ENCODE results near the gene H2AZ2.
"Not testable (repeated sequence)": the region's sequence is repeated elsewhere in the genome, so short reads cannot be mapped to it uniquely, and the experiment has no call there.

The H2AZ2 gene

DNA sequence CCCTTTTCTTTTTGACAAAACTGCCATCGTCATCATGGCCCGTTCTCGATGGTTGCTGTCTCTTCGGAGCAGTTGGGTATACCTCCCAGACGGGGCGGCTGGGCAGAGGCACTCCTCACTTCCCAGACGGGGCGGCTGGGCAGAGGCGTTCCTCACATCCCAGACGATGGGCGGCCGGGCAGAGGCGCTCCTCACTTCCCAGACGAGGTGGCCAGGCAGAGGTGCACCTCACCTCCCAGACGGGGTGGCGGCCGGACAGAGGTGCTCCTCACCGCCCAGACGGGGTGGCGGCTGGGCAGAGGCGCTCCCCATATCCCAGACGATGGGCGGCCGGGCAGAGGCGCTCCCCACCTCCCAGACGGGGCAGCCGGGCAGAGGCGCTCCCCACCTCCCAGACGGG is 22.9 kb upstream of the H2AZ2 start:
- DNase-seq (ENCODE audit: low read depth, low spot score) = not testable (repeated sequence)

DNA sequence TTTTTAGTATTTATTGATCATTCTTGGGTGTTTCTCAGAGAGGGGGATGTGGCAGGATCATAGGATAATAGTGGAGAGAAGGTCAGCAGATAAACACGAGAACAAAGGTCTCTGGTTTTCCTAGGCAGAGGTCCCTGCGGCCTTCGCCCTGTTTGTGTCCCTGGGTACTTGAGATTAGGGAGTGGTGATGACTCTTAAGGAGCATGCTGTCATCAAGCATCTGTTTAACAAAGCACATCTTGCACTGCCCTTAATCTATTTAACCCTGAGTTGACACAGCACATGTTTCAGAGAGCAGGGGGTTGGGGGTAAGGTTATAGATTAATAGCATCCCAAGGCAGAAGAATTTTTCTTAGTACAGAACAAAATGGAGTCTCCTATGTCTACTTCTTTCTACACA is 22.4 kb upstream of the H2AZ2 start:
- not testable (repeated sequence) for DNase-seq (ENCODE audit: low read depth, low spot score)

DNA sequence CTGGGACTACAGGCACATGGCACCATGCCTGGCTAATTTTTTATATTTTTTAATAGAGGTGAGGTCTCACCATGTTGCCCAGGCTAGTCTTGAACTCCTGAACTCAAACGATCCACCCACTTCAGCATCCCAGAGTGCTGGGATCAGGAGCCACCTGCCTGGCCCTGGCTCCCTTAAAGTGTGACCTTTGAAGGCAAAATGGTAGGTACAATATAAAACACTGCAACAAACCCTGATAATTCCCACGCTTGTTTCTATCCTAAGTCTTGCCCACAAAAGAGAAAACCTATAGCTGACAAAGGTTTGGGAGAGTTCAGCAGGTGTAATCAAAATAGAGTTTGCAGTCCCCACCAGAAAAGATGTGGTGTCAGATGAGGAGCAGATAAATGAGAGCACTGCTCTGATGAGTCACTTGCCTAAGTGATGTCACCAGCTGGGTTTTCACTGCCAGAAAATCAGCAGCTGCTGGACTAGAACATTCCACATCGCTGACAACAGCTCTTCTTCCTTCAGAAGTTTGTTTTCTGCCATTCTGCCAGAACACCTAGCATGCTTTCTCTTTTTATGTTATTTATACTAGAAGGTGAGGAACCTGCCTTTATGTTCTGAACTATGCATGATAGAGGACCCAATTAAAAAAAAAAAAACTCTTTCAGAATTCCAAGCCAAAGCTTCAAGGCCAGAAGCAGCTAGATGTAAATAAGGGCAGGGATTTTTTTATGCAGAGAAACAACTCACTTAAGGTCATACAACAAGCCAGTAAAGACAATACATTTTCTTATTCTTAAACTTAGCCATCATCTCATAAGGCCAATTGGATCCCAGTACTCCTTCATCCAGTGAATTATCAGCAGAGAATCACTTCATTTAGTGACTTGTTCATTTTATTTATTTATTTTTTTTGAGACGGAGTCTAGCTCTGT is 19.4 kb upstream of the H2AZ2 start:
- no peak for DNase-seq (ENCODE audit: low read depth, low spot score)

DNA sequence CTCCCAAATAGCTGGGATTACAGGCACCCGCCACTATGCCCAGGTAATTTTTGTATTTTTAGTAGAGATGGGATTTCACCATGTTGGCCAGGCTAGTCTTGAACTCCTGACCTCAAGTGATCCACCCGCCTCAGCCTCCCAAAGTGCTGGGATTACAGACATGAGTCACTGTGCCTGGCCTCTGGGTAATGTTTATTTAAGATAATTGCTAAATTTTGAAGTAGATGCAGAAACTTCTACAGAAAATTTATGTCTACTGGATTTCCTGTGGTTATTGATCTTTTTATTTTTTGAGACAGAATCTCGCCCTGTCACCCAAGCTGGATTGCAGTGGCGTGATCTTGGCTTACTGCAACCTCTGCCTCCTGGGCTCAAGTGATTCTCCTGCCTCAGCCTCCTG is 14.1 kb upstream of the H2AZ2 start:
- DNase-seq (ENCODE audit: low read depth, low spot score) = not testable (repeated sequence)

- DNase-seq (ENCODE audit: low read depth, low spot score) = no peak
Measured at GRCh38 chr7:44858161-44858560, 10.3 kb upstream of the H2AZ2 start.

DNA sequence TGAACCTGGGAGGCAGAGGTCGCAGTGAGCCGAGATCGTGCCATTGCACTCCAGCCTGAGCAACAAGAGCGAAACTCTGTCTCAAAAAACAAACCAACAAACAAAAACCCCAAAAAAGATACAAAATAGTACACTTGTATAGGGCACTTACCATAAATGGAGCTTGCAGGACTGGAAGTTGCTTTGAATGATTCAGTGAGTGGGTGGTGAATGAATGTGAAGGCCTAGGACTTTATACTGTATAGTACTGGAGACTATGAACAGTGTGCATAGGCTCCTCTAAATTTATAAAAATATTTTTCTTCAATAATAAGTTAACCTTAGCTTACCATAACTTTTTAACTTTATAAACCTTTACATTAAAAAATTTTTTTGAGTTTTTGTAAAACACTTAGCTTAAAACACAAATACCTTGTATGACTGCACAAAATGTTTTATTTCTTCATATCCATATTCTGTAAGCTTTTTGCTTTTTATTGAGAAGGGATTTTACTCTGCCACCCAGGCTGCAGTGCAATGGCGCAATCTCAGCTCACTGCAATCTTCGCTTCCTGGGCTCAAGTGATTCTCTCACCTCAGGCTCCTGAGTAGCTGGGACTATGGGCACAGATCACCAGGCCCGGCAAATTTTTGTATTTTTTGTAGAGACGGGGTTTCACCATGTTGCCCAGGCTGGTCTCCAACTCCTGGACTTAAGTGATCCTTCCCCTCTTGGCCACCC is 6.9 kb upstream of the H2AZ2 start:
- DNase-seq (ENCODE audit: low read depth, low spot score) = no peak

DNA sequence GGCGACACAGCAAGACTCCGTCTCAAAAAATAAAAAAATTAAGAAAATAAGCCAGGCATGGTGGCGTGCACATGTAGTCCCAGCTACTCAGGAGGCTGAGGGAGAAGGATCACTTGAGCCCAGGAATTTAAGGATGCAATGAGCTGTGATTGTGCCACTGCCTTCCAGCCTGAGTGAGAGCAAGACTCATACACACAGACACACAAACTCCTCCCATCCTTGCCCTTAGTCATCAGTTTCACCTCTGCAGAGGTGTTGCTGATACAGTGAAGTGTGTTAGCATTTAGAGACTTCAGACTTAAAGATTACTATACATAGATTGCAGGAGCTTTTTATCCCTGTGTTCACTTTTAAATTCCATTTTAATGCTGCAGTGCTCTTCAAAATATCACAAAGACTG is 5.5 kb upstream of the H2AZ2 start:
- DNase-seq (ENCODE audit: low read depth, low spot score) = no peak

DNA sequence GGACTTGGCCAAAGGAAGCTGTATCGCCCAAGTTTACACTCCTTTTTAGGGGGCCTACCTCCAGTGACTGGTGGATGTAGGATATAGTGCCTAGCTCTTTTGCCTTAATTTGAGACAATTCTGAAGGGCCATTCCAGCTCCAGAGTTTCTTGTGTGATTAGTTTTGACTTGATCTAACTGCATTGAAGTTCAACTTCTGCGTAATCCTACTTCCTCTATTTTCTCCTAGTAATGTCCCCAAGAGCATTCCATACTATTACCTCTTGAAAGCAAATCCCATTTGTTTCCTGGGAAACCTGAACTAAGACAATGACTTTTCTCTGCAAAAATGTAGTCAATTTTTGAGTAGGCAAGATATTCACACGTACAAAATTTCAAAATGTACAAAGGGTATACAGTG is 4.7 kb upstream of the H2AZ2 start:
- no peak for DNase-seq (ENCODE audit: low read depth, low spot score)

GRCh38 chr7:44849885-44850544 is 2.1 kb upstream of the H2AZ2 start:
- no peak for DNase-seq (ENCODE audit: low read depth, low spot score)

- no peak for DNase-seq (ENCODE audit: low read depth, low spot score)
Measured at GRCh38 chr7:44849259-44849884, 1.5 kb upstream of the H2AZ2 start.

DNA sequence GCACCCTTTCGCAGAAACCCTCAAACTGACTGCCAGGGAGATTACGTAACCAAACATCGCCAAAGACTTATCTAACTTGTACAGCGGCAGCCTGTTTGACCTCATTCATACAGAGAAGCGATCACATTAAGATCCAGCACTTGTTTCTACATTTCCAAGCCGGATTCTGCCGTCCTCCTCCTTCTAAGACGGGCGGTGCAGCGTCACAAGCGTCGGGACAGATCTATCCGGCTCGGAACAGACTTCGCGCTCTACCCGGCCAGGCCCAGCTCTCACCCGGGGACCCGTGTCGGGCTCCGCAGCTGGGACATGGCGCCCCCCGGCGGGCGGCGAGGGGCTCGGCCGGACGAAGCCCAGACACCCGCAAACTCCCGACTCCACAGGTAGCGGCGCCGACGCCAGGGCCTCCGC is 373 bp downstream of the H2AZ2 start:
- peak; percentile 61 for DNase-seq (ENCODE audit: low read depth, low spot score)

GRCh38 chr7:44846816-44847508 is 925 bp downstream of the H2AZ2 start:
- DNase-seq (ENCODE audit: low read depth, low spot score) = no peak

DNA sequence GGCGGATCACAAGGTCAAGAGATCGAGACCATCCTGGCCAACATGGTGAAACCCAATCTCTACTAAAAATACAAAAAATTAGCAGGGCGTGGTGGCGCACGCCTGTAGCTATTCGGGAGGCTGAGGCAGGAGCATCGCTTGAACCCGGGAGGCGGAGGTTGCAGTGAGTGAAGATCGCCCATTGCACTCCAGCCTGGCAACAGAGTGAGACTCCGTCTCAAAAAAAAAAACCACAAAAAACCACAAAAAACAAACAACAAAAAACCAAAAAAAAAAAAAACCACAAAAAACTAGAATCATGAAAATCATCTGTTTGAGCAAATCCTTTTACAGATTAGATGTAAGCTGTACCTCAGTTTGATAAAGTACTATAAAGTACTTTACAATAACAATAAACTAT is 1.5 kb downstream of the H2AZ2 start:
- DNase-seq (ENCODE audit: low read depth, low spot score) = not testable (repeated sequence)

DNA sequence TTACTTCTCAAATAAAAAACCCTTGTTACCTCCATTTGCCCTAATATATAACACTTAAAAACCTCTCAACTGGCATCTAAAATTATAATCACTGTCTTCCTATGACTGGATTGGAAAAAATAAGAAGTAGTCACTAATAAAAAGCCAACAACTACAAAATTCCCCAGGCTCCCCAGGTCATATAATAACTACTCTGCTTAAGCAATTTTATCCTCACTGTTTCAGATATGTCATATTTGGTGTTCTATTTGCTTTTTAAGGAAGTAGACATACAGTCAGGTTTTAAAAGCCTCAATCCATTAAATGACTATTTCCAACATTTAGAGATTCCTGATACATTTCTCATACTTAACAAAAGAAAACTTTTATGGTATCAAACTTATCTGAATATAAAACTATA is 2.4 kb downstream of the H2AZ2 start:
- DNase-seq (ENCODE audit: low read depth, low spot score) = no peak

DNA sequence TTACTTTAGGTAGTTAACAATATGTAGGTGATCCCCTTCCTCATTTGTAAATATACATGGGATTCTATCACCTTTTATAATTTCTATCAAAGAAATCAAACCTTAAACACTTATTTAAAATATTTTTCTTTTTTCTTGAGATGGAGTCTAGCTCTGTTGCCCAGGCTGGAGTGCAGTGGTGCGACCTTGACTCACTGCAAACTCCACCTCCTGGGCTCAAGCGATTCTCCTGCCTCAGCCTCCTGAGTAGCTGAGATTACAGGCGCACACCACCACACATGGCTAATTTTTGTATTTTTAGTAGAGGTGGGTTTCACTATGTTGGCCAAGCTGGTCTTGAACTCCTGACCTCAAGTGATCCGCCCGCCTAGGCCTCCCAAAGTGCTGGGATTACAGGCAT is 4.4 kb downstream of the H2AZ2 start:
- not testable (repeated sequence) for DNase-seq (ENCODE audit: low read depth, low spot score)

DNA sequence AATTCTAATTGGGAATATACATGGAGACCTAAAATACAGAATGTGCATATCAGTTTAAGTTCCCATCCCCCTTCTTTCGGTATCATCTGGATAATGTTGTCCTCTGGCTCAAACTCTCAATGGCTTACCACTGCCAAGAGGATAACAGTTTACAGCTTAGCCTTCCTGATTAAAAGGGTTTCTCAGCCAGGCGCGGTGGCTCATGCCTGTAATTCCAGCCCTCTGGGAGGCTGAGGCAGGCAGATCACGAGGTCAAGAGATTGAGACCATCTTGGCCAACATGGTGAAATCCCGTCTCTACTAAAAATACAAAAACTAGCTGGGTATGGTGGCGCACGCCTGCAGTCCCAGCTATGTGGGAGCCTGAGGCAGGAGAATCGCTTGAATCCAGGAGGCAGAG is 5.2 kb downstream of the H2AZ2 start:
- DNase-seq (ENCODE audit: low read depth, low spot score) = not testable (repeated sequence)

- no peak for DNase-seq (ENCODE audit: low read depth, low spot score)
Measured at GRCh38 chr7:44838751-44839150, 9.1 kb downstream of the H2AZ2 start.

GRCh38 chr7:44827567-44827966 is 20.3 kb downstream of the H2AZ2 start:
- DNase-seq (ENCODE audit: low read depth, low spot score) = no peak

GRCh38 chr7:44824894-44825526 is 22.9 kb downstream of the H2AZ2 start:
- no peak for DNase-seq (ENCODE audit: low read depth, low spot score)

GRCh38 chr7:44823255-44823781 is 24.6 kb downstream of the H2AZ2 start:
- no peak for DNase-seq (ENCODE audit: low read depth, low spot score)

GRCh38 chr7:44819292-44819691 is 28.6 kb downstream of the H2AZ2 start:
- no peak for DNase-seq (ENCODE audit: low read depth, low spot score)
